Fibroblast of lung (primary cell): ENCODE measurements around the gene MARCO. TPM values are rescaled to one million over a fixed set of nuclear protein-coding genes. Genes with fewer than 3 reads are reported as not detected.

Source experiments
- DNase-seq, 2 donors: peaks; one replicate each; pipeline versions ENCODE4 v3.0.0 to v3.0.0-alpha.2; 2010; ENCODE audit warnings: low read depth in 2 of 2
- H2AFZ ChIP-seq: 2 replicates; pipeline ENCODE4 v1.5.1; 2012; ENCODE audit warnings: low read length, control low read depth, inconsistent platforms
- H3K27ac ChIP-seq: 2 replicates; pipeline ENCODE4 v1.5.1; 2011; ENCODE audit warnings: low read length, control low read depth; ENCODE audit not compliant: insufficient read depth
- H3K27me3 ChIP-seq: 2 replicates; pipeline ENCODE4 v1.5.1; 2011; ENCODE audit warnings: mild to moderate bottlenecking, low read length; ENCODE audit not compliant: control insufficient read depth, insufficient read depth
- H3K36me3 ChIP-seq: 2 replicates; pipeline ENCODE4 v1.5.1; 2011; ENCODE audit warnings: low read length; ENCODE audit not compliant: control insufficient read depth, insufficient read depth
- H3K4me1 ChIP-seq: 2 replicates; pipeline ENCODE4 v1.5.1; 2011; ENCODE audit warnings: low read length; ENCODE audit not compliant: control insufficient read depth, insufficient read depth; ENCODE audit errors: extremely low read depth
- H3K4me2 ChIP-seq: 2 replicates; pipeline ENCODE4 v1.5.1; 2011; ENCODE audit warnings: low read length, control low read depth; ENCODE audit not compliant: insufficient read depth; ENCODE audit errors: extremely low read depth
- H3K4me3 ChIP-seq, 4 experiments: fragments of 200-600 bp in 1 of 4; sonication (generic) in 1 of 4; replicated peaks in 1 of 4; 2 replicates each; pipeline ENCODE4 v1.5.1; 2011 to 2016; ENCODE audit warnings: low read length in 4 of 4, low read depth in 3 of 4, mild to moderate bottlenecking in 3 of 4, control low read depth in 2 of 4, inconsistent platforms in 1 of 4, mixed read lengths in 1 of 4; ENCODE audit not compliant: insufficient read depth in 1 of 4; ENCODE audit errors: control extremely low read depth in 1 of 4
- H3K79me2 ChIP-seq: 2 replicates; pipeline ENCODE4 v1.5.1; 2012; ENCODE audit warnings: mild to moderate bottlenecking, low read length, inconsistent platforms; ENCODE audit not compliant: control insufficient read depth, insufficient read depth
- H3K9ac ChIP-seq: 2 replicates; pipeline ENCODE4 v1.5.1; 2011; ENCODE audit warnings: mild to moderate bottlenecking, low read length, control low read depth; ENCODE audit not compliant: insufficient read depth
- H3K9me3 ChIP-seq: 2 replicates; pipeline ENCODE4 v1.5.1; 2012; ENCODE audit warnings: low read depth, low read length; ENCODE audit not compliant: control insufficient read depth, insufficient read depth
- H4K20me1 ChIP-seq: 2 replicates; pipeline ENCODE4 v1.5.1; 2011; ENCODE audit warnings: low read length; ENCODE audit not compliant: control insufficient read depth, insufficient read depth; ENCODE audit errors: extremely low read depth
- CTCF ChIP-seq, 2 donors: IDR thresholded peaks in 1 of 2; conservative IDR thresholded peaks in 1 of 2; 1 replicate in 1 of 2; 2 replicates in 1 of 2; pipeline ENCODE4 v1.5.1; 2011 to 2012; ENCODE audit warnings: low read length in 2 of 2, control low read depth in 1 of 2, inconsistent platforms in 1 of 2, low read depth in 1 of 2, mild to moderate bottlenecking in 1 of 2
- EZH2 ChIP-seq: IDR thresholded peaks from 2 replicates; pipeline ENCODE4 v1.5.1; 2012; ENCODE audit warnings: low read length, control low read depth, mild to moderate bottlenecking; ENCODE audit errors: missing control alignments
- polyA plus RNA-seq, 2 donors: library from polyadenylated mRNA; depleted of rRNA in 1 of 2; stranded (reverse) in 1 of 2; unstranded in 1 of 2; fragments of >200 nt; gene quantifications; 2 replicates each; pipeline ENCODE4 v1.2.1, GENCODE V29; 2011 to 2012; ENCODE audit warnings: missing spikeins in 1 of 2
- total RNA-seq: library from RNA; depleted of rRNA; stranded (reverse); fragments of >200 nt; gene quantifications from 2 replicates; pipeline ENCODE4 v1.2.1, GENCODE V29; 2014

MARCO gene
- total and polyA plus RNA-seq, 2 donors (not counting 1 experiment from before 2014, with no cell fraction given), result not detected

DNA sequence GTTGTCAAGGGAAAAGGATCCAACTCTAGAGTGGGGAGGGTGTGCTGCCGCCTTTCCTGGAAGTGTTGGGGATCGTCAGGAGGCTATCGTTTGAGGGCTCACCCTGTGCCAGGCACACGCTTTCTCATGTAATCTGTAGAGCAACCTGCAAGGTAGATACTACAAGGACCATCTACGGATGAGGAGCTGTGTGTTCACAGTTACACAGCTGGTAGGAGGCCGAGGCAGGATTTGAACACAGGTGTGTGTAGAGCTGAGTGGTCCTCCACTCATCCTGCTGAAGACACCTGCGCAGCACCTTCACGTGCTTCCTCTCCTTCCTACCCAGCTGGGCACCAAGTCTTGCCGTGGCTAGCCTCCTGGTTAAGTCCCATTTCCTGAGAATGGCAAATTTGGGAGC, 68.3 kb downstream of the MARCO start:
- H3K27ac ChIP-seq, result no peak overlapping the region
- H4K20me1 ChIP-seq, result no peaks in the 10 kb centered on the region
- H3K4me1 ChIP-seq, result no peaks in the 10 kb centered on the region
- H3K9me3 ChIP-seq, result no peaks in the 10 kb centered on the region
- TF ChIP-seq EZH2 (no peak), CTCF (conservative IDR thresholded peaks at IDR 0.05 in 1 of 2, IDR thresholded peaks at IDR 0.05 in 1 of 2; ENCODE audit: low read depth in 1 of 2, low read length in 2 of 2) (no peak)
- H2AFZ ChIP-seq, result no peak overlapping the region
- no peaks in the 10 kb centered on the region for H3K79me2 ChIP-seq
- H3K4me3 ChIP-seq, result no peak overlapping the region
- no peaks in the 10 kb centered on the region for H3K27me3 ChIP-seq
- no peak for DNase-seq
- H3K9ac ChIP-seq, result no peak overlapping the region
- H3K4me2 ChIP-seq, result no peak overlapping the region
- no peaks in the 10 kb centered on the region for H3K36me3 ChIP-seq

GRCh38 chr2:119011162-119011909, 69.3 kb downstream of the MARCO start:
- Histone ChIP-seq H3K4me2 (peak overlapping the region; percentile 8), H3K27ac (no peak overlapping the region), H3K9ac (no peak overlapping the region), H4K20me1 (no peaks in the 10 kb centered on the region), H2AFZ (no peak overlapping the region), H3K27me3 (no peaks in the 10 kb centered on the region), H3K9me3 (no peaks in the 10 kb centered on the region), H3K4me1 (no peaks in the 10 kb centered on the region), H3K36me3 (no peaks in the 10 kb centered on the region), H3K4me3 (no peak overlapping the region), H3K79me2 (no peaks in the 10 kb centered on the region)
- DNase-seq, result peak; percentile 15 to 28
- TF ChIP-seq EZH2 (no peak), CTCF (conservative IDR thresholded peaks at IDR 0.05 in 1 of 2, IDR thresholded peaks at IDR 0.05 in 1 of 2; ENCODE audit: low read depth in 1 of 2, low read length in 2 of 2) (peak; percentile 35 to 51)

DNA sequence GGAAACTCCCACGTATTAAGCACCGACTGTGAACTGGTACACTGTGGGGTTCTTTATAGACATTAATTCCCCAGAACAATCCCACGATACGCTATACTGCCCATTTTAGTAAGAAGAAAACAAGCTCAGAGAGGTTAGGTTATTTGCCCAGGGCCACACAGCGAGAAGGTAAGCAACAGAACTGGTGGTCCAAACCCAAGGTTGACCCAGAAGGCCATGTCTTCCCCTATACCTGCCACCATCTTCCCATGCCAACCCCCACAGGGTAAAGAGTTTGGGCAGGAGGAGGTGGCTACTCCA, 69.9 kb downstream of the MARCO start:
- H2AFZ ChIP-seq, result no peak overlapping the region
- H3K27ac ChIP-seq, result no peak overlapping the region
- no peaks in the 10 kb centered on the region for H3K9me3 ChIP-seq
- no peak for DNase-seq
- no peak overlapping the region for H3K4me3 ChIP-seq
- no peaks in the 10 kb centered on the region for H3K4me1 ChIP-seq
- TF ChIP-seq EZH2, result no peak
- no peak for TF ChIP-seq CTCF (conservative IDR thresholded peaks at IDR 0.05 in 1 of 2, IDR thresholded peaks at IDR 0.05 in 1 of 2; ENCODE audit: low read depth in 1 of 2, low read length in 2 of 2)
- H4K20me1 ChIP-seq, result no peaks in the 10 kb centered on the region
- H3K9ac ChIP-seq, result no peak overlapping the region
- H3K27me3 ChIP-seq, result no peaks in the 10 kb centered on the region
- no peaks in the 10 kb centered on the region for H3K36me3 ChIP-seq
- no peak overlapping the region for H3K4me2 ChIP-seq
- no peaks in the 10 kb centered on the region for H3K79me2 ChIP-seq
